Loucy (cell line): ENCODE data around the gene TFEB.

Experiments used
- EZH2phosphoT487 ChIP-seq: fragments of 200-600 bp; IDR thresholded peaks from 2 replicates; pipeline ENCODE4 v1.6.1; 2018; ENCODE audit warnings: antibody characterized with exemption, mild to moderate bottlenecking, moderate library complexity, borderline replicate concordance
- TF ChIP-seq, protein P1 (sequence below): fragments of 200-600 bp; sonication (generic); conservative IDR thresholded peaks from 2 replicates; pipeline ENCODE4 v1.5.1; 2014; ENCODE audit warnings: mild to moderate bottlenecking, antibody characterized with exemption, low read length

DNA sequence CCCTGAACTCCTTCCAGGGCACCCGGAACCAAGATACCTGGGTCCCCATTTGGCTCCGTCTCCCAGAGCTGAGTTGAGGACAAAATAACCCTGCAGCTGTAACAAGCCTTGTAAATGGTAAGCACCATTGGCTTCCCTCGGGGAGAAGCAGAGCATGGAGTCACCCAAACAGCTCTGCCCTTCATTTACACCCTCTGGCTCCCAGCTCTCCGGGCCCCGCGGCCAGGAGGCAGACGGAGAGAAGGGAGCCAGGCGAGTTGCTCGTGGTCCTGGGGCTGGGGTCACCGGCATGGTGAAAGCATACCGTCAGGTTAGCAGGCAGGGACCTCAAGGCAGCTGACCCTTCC, 2.1 kb downstream of the TFEB start:
- TF ChIP-seq, protein P1, sequence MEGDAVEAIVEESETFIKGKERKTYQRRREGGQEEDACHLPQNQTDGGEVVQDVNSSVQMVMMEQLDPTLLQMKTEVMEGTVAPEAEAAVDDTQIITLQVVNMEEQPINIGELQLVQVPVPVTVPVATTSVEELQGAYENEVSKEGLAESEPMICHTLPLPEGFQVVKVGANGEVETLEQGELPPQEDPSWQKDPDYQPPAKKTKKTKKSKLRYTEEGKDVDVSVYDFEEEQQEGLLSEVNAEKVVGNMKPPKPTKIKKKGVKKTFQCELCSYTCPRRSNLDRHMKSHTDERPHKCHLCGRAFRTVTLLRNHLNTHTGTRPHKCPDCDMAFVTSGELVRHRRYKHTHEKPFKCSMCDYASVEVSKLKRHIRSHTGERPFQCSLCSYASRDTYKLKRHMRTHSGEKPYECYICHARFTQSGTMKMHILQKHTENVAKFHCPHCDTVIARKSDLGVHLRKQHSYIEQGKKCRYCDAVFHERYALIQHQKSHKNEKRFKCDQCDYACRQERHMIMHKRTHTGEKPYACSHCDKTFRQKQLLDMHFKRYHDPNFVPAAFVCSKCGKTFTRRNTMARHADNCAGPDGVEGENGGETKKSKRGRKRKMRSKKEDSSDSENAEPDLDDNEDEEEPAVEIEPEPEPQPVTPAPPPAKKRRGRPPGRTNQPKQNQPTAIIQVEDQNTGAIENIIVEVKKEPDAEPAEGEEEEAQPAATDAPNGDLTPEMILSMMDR = no peak
- no peak for TF ChIP-seq EZH2phosphoT487
